Muscle of back (tissue), 11 donors: ENCODE measurements around the gene GPR142. TPM values are rescaled to one million over a fixed set of nuclear protein-coding genes. Genes with fewer than 3 reads are reported as not detected.

Experiments
- DNase-seq, 3 donors: peaks; one replicate each; pipeline versions ENCODE4 v3.0.0 to v3.0.0-alpha.2; 2013
- polyA plus RNA-seq, 10 donors: library from polyadenylated mRNA; unstranded; fragments of 120-200 nt; gene quantifications; one replicate each; pipeline ENCODE4 v1.2.1, GENCODE V29; 2013; ENCODE audit not compliant: insufficient read length in 10 of 10

The GPR142 gene
- polyA plus RNA-seq, 10 donors, result 0.17 to 0.53 (median 0.41) TPM; not detected in 4

DNA sequence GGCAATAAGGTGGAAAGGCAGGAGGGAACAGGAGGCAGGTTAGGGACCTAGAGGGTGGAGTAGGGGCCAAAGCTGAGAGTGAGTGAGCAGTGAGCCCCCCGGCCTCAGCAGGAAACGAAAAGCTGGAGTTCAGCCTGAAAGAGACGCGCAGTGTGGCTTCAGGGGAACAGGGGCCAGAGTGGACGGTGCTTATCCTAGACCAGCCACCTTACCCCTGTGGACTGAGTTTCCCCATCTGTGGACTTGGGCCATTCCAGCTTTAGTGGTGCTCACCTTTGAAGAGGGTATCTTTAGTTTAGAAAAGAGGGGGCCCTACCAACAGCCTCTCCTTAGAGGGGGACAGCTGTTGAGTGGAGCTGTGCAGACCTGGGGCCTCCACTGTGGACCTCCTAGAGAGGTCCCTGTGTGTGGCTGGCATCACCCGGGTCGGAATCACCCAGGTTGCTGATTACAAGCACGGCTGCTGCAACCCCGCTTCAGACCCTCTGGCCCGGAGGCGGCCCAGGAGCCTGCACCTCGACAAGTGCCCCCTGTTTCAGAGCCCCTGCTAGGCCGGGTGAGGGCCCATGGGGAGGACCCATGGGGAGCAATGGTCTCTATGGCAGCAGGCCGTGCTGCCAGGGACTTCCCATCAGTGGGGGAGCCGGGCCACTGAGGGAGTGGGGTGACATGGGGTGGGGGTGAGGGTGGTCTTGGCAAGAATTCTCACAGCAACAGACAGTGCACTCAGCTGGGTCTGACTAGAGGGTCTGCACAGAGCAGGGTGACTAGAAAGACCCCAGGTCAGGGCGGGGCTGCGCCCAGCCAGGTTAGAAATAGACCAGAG is 2.6 kb downstream of the GPR142 start:
- no peak for DNase-seq

DNA sequence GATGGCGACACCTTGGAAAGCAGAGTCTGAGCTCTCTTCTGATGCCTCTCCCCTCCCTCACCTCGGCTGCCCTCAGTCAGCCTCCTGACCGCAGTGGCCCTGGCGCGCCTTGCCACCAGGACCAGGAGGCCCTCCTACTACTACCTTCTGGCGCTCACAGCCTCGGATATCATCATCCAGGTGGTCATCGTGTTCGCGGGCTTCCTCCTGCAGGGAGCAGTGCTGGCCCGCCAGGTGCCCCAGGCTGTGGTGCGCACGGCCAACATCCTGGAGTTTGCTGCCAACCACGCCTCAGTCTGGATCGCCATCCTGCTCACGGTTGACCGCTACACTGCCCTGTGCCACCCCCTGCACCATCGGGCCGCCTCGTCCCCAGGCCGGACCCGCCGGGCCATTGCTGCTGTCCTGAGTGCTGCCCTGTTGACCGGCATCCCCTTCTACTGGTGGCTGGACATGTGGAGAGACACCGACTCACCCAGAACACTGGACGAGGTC is 4.4 kb downstream of the GPR142 start:
- no peak for DNase-seq

DNA sequence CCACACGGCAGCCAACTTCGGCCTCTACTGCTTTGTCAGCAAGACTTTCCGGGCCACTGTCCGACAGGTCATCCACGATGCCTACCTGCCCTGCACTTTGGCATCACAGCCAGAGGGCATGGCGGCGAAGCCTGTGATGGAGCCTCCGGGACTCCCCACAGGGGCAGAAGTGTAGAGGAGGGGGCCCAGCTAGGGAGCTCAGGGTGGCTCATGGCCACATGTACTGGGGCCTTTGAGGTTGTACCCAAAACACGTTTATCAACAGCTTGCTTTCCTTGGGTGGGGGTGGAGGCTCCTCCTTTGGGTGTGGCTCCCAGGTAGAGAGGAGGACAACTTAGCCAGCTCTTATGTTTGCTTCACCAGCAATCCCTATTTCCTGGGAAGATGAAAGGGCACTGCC is 5.1 kb downstream of the GPR142 start:
- DNase-seq, result no peak

DNA sequence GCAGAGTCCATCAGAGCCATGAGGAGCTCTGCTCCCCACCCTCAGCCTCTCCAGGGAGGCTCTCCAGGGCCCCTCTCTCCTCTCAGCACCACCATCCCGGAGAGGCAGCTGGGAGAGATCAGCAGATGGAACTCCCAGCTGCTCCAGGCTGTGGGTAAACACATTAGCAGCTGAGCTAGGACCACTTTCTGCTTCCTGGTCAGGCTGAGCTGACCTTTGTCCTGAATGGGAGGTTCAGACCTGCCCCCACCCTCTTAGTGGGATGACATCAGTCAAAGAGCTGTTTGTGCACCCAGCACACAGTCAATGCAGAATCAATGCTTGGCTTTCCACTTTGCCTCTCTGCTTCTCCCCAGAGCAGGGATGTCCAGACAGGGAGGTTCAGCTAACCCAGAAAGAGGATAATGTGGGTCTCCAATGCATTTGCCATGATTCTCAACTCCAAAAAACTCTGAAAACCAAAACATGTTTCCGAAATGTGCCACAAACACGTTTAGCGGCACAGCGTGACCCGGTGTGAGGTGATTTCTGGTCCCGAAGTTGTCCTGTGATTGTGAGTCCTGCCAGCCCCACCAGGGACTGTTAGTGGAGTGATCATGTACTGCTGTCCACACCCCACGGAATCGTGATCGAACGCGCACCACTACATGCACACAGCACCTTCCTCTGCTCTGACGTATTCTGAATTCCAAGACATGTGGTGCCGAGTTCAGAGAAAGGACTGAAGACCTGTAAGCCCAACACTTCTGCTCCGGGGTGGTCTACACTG is 6.7 kb downstream of the GPR142 start:
- peak in 1 of 3 donors; percentile 40 for DNase-seq

DNA sequence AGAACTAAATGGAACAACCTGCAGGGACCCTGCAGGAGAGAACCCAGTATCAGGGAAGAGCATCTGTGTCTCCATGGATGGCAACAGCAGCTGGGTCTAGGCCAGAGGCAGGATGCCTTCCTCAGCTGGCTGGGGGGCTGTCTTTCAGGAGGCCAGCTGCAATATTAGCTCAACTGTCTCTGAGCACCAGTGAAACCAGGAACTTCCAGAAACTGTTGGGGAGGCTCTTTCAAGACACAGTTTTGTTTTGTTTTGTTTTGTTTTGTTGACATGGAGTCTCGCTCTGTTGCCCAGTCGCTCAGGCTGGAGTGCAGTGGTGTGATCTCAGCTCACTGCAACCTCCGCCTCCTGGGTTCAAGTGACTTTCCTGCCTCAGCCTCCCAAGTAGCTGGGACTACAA is 7.6 kb downstream of the GPR142 start:
- peak in 1 of 3 donors; percentile 23 for DNase-seq

DNA sequence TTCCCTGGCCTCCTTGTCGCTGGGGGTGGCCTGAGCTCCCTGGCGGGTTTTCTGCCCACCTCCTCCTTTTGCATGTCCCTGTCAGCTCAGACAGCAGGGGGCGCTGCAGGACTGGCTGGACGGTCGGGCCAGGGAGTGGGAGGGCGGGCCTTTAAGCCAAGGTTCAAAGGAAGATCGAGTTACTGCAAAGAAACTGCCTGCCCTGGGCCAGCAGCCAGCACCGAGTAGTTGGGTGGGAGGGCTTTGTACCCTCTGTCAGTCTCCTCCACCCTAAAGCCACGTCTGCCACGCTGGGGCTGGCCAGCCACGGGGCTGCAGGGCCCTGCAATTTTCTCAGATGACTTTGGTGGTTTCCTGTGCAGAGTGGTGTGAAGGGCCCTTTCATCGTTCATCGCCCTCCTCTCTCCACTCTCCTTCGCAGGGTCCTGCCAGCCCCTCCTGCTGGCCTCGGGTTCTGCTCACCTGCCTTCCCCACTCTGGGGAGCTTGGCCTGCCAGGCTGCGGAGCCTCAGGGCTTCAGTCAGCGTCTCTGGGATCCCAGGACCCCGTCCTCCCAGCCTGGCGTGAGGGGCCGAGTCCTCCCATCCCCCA is 12.3 kb downstream of the GPR142 start:
- DNase-seq, result peak; percentile 83 to 95 (median 92)

DNA sequence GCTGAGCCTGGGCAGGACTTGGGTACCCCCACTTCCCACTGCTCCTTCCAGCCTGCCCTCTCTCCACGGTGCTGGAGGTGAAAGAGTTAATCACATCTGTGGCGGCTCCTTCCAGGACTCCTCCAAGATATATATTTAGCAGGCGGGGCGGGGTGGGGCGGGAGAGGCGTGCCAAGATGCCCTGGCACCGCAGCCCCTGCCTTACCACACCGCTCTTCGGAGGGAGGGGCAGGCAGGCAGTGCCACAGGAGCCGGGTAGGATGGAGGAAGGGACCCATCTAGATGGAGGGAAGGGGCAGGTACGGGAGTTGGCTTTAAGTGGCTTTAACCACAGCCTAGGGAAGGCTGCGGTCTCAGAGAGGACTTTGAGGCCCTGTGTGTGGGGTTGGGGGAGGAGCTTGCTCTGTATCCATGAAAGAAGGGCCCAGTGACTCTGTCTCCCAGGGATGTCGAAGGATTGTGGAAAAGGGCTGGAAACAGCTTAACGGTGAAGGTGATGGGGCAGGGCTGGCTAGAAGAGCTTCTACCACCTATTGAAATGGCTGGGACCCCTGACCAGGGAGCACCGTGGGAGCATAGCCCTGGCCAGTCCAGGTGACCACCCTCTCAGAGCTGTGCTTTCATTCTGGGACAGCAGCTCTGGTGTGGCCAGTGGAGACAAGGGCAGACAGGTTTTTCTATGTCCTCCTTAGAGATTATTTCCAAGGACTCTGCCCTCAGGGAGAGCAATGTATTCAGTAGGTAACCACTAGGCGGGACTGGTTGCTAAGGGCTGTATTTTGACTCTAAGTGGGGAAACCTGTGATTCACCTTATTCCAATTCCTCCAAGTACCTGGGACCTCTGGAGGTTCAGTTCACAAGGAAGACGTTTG is 13.0 kb downstream of the GPR142 start:
- peak in 2 of 3 donors; percentile 43 for DNase-seq

DNA sequence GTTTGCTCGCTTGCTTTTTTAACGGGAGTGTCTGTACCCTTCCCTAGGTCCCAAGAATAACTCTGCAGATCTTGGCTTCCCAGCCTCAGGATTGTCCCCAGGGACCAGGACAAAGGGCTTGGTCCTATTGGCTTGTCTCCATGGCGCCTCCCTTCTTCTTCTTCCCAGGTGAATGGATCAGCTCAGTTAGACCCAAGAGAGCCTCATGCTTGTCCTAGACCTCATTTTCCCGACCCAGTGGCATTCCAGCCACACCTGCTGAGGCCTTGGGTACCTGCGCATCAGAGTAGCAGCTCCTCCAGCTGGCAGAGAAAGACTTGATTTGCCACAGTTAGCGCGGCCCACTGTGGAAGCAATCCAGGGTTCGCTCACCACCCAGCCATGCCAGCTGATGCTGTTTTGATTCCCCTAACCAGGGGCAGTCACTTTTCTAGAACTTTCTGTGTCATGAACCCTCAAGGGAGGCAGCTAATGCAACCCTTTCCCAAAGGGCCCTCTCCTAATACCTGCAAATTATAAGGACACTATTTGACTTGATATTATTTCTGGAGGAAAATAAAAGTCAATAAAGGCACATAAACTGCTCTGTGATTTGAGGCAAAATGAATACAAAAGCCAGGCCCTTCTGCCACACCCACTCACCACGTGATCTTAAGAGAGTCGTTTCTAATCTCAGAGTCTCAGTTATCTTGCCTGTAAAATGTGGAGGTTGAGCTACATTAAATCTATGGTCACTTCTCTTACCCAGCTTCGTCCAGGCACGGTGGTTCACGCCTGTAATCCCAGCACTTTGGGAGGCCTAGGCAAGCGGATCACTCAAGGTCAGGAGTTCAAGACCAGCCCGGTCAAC is 13.9 kb downstream of the GPR142 start:
- peak in 1 of 3 donors; percentile 4 for DNase-seq

DNA sequence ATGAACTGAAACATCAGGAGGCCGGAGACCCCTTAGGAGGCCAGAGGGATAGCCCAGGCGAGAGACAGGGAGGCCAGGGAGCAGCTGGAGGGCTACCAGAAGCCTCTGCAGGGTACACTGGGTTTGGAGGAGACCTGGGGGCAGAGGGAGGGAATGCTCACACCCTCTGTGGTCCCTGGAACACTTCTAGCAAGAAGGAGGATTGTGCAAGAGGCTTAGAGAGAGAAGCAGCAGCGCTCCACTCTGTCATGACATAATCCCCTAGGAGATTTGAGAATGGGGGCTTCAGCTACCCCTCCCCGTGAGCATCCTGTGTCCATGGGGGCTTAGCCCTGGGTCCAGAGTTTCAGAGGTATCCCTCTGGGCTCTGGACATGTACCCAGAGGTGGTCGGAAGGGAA is 15.8 kb downstream of the GPR142 start:
- no peak for DNase-seq

DNA sequence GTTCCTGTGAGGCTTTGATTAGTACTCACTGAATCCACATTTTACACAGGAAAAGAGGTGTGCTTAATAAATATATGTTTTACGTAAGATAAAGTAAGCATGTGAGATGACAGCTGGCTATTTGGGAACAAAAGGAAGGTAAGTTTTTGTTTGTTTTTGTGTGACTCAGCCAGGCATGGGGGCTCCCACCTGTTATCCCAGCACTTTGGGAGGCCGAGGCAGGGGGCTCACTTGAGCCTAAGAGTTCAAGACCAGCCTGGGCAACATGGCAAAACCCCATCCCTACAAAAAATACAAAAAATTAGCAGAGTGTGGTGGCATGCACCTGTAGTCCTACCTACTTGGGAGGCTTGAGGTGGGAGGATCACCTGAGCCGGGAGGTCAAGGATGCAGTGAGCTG is 17.9 kb downstream of the GPR142 start:
- DNase-seq, result no peak

DNA sequence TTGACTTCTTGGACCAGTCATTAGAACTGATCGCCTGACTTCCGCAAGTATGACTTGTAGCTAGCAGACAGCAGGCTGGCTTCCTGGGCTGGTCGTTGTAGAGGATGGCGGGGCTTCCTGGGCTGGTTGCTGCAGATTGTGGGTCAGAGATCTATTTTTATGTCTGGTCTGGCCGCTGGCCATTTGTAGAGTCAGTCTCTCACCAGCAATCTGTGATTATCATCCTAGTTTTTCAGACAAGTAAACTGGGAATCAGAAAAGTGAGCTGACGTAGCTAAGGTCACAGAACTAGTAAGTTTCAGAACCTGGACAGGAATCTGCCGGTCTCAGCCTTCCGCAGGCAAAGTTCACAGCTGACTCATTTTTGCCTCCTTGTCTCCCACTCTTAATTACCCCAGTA is 19.1 kb downstream of the GPR142 start:
- DNase-seq, result peak in 1 of 3 donors; percentile 55

DNA sequence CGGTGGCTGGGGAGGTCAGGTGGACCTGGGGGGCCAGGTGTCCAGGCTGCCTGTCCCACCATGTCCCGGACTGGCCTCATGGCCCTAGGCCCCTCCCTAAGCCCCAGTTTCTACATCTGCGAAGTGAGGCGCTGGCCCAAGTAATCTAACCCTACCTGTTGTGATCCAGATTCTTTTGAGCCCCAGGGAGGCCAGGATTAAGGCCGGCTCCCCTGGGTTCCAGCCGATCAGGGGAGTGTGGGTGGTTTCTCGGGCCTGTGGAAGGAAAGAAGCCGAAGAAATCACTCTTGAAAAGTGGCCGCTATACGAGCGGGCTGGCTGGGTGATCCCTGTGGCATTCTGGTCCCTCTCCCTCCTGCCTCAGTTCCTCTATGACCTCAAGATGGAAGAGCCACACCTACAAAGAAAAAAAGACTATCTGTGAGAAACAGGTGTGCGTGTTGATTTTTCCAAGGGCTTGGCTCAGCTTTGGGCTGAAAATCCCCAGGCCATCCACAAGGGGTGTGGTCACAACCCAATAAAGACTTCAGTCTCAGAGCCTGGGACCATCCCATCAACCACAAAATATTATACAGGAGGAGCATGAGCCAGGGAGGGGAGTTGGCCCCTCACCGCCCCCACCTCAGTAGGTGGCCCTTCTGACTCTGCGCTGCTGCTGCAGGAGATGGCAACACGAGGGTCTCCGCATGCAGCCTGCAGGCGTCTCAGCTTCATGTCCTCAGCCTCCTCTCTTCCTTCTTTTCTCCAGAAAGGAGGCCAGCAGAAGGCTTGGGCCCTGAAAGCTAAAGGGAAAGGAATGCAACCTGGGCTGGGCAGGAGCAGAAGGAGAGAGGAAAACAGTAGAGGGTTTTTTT is 20.3 kb downstream of the GPR142 start:
- no peak for DNase-seq

DNA sequence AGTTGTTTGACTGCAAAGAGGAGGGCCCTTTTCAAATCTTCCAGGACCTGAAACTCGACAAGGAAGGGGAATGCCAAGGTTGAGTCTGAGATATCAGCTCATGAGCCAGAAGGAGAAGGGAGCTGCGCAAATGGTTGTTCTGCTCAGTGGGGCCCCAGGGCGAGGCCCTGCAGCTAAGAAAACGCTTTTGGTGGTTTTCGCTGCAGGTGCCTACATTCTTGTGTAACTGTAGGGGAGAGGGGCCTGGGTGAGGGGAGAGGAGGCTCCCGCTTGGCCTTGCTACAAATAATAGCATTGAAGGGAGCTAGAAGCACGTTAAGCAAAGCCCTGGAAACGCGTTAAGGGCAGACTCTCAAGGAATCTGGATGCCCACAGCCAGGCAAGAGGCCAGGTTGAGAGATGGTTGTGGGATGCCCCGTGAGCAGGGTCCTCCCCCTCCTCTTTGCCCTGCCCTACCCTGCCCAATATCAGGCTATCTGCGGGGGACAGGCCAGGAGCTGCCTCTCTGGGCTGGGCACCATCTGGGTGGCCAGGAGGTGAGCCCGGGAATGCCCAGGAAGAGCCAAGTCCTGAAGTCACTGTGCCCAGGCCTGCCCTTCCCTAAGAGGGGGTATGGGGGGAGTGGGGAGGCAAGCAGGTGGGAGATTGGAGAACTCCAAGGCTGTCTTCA is 21.9 kb downstream of the GPR142 start:
- no peak for DNase-seq

DNA sequence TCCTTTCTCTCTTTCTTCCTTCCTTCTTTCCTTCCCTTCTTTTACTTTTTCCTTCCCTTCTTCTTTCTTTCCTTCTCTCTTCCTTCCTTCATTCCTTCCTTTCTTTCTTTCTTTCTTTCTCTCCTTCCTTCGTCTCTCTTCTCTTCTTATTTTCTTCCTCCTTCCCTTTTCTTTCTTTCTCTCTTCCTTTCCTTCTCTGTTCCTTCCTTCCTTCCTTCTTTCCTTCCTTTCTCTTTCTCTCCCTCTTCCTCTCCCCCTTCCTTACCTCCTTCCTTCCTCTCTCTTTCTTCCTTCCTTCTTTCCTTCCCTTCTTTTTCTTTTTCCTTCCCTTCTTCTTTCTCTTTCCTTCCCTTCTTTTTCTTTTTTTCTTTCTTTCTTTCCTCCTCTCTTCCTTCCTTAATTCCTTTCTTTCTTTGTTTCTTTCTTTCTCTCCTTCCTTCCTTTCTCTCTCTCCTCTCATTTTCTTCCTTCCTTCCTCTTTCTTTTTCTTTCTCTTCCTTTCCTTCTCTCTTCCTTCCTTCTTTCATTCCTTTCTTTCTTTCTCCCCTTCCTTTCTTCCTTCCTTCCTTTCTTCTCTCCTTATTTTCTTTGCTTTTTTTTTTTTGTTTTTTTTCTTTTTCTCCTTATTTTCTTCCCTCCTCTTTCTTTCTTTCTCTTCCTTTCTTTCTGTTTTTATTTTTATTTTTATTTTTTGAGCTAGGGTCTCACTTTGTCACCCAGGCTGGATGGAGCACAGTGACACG is 22.8 kb downstream of the GPR142 start:
- no peak for DNase-seq

DNA sequence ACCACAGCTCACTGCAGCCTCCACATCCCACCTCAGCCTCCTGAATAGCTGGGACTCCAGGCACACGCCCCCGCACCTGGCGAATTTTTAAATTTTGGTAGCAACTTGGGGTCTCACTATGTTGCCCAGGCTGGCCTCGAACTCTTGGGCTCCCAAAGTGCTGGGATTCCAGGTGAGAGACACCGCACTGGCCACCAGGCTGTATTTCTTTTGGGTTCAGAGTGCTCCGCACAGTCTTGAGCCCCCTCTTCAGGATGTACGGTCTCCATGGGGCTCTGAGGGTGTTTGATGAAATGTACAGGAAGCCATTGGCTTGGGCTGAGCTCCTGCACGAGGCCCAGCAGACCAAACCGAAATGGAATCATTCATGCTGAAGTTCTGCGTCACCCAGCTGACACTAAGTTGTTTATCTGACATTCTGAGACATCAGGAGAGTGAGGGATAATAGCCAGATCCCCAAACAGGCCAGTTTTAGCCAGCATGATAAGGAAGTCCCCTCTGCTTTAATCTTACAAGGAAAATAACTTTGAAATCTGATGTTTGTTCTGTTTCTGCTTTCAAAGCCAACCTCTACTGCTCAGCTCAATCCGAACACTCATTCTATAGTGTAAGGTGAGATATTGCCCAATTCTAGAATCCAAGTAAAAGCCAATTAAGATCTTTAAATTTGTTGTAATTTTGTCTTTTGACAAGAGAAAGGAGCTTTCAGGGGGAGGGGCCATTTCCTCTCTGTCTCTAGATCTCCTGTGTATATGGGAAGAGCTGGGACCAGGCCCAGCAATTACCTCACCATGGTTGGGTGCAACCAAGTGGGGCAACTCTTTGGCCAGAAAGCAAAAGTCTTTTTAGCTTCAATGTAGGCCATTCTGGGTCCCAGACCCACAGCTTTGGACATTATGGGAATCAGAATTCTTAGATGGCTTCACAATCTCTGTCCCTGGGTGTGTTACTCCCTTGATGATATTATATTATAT is 23.7 kb downstream of the GPR142 start:
- DNase-seq, result no peak

DNA sequence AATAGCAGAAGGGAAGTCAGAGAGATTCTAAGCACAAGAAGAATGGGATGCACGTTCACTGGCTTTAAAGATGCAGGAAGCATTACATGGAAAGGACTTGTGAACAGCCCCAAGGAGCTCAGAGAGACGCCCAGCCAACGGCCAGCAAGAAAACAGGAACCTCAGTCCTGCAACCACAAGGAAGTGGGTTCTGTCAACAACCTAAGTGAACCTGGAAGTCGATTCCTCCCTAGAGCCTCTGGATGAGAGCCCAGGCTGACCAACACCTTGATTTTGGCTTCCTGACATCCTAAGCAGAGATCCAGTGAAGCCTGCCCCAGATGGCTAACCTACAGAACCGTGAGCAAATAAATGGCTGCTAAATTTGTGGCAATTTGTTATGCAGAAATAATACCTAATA is 24.5 kb downstream of the GPR142 start:
- no peak for DNase-seq

DNA sequence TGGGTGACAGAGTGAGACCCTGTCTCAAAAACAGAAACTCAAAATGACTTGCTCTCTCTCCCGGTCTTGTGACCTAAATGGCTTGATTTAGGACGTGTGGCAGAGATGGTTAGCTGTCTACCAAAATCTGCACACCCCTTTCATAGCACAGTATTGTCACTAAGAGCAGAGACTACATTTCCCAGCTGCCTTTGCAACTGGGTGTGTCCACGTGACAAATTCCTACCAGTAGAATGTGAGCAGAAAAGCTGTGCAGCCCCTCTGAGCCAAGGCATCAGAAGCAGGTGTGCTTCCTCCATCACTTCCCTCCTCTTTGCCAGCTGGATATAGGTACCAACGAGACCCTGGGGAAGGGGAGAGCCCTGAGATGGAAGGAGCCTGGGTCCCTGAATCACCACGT is 25.5 kb downstream of the GPR142 start:
- DNase-seq, result no peak
